Adipocyte (in vitro differentiated cells): Measurements from ENCODE around the gene MAD2L1BP.

ENCODE experiments used
- DNase-seq: peaks from one replicate; pipeline ENCODE4 v3.0.0-alpha.2; 2015; ENCODE audit warnings: low read depth
- H3K27me3 ChIP-seq: replicated peaks from 2 replicates; pipeline ENCODE4 v1.7.0; 2013; ENCODE audit warnings: mild to moderate bottlenecking, low read length, moderate library complexity; ENCODE audit not compliant: control insufficient read depth, insufficient read depth
- H3K36me3 ChIP-seq: 2 replicates; pipeline ENCODE4 v1.7.0; 2013; ENCODE audit warnings: low read length, mild to moderate bottlenecking, moderate library complexity; ENCODE audit not compliant: control insufficient read depth, insufficient read depth, severe bottlenecking
- H3K4me1 ChIP-seq: 2 replicates; pipeline ENCODE4 v1.7.0; 2013; ENCODE audit warnings: mild to moderate bottlenecking, low read length, moderate library complexity; ENCODE audit not compliant: control insufficient read depth, insufficient read depth
- H3K4me3 ChIP-seq: 2 replicates; pipeline ENCODE4 v1.7.0; 2013; ENCODE audit warnings: mild to moderate bottlenecking, low read length, moderate library complexity
- H3K9ac ChIP-seq: 2 replicates; pipeline ENCODE4 v1.7.0; 2013; ENCODE audit warnings: mild to moderate bottlenecking, low read length, moderate library complexity
- H3K9me3 ChIP-seq: 2 replicates; pipeline ENCODE4 v1.7.0; 2013; ENCODE audit warnings: mild to moderate bottlenecking, low read length, moderate library complexity; ENCODE audit not compliant: control insufficient read depth

The MAD2L1BP gene

DNA sequence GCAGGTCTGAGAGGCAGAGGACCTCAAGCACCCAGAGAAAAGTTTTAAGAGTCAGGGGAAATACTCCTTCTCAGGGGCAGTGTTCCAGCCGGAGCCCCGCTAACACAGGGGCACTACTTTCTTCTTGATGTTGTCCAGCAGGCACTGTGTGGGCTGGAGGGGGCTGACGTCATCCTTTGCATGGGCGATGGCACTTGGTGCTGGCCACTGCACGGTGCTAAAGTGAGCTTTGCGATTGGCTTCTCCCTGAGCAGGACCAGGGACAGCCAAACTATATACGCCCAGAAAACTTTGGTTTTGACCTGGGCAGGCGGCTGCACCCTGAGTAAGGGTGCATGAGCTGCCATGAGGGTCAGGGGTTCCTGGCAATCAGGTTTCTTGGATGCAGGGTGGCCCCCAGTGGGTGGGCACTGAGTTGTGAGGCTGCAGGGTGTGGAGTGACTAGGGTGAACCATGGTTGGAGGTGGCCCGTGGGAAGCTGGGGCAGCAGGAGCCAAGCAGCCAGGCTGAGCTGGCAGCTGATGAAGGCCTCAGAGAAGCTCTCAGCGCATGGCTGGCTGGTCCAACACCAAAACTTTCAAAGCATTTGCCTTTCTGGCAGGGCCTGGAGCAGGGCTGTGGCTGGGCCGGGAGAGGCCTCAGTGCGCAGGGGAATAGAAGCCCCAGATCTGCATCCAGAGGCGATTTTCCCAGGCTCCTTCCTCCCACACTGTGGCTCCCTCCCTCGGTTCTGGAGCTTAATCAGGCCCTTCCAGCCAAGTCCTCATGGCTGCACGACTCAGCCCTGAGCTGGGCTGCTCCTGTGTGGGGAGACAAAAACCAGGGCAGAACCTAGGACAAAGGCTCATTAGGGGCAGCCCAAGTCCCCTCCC, 33.6 kb downstream of the MAD2L1BP start:
- peak; percentile 7 for DNase-seq
- Histone ChIP-seq H3K4me3 (no peak overlapping the region), H3K27me3 (no peaks in the 10 kb centered on the region), H3K9ac (peak overlapping the region; percentile 56), H3K9me3 (no peaks in the 10 kb centered on the region), H3K4me1 (peaks cover 62% of the 10 kb centered on the region), H3K36me3 (peaks cover 19% of the 10 kb centered on the region)

DNA sequence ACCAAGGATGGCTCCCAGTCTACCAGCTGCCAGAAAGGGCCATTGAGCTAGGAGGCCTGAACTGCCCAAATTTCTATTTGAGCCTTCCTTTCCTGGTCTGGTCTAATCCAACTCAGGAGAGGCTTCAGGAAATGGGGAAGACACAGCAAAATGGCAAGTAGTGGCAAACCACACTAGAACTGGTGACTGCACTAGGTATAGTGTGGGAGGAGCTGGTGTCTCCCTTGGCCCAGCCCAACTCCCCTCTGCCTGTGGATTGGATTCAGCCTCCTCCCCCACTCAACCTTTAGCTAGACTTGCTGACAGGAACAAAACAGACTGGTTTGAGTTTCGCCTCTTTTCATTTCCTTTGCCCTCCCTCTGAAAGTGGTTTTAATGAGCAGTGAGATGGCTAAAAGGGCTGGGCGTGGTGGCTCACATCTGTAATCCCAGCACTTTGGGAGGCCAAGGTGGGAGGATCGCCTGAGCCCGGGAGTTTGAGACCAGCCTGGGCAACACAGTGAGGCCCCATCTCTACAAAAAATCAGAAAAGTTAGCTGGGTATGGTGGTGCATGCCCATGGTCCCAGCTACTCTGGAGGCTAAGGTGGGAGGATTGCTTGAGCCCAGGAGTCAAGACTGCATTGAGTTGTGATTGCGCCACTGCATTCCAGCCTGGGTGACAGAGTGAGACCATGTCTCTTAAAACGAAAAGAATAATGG, 34.4 kb downstream of the MAD2L1BP start:
- Histone ChIP-seq H3K4me1 (peaks cover 62% of the 10 kb centered on the region), H3K4me3 (no peak overlapping the region), H3K27me3 (no peaks in the 10 kb centered on the region), H3K9me3 (no peaks in the 10 kb centered on the region), H3K9ac (peak overlapping the region; percentile 56), H3K36me3 (peaks cover 26% of the 10 kb centered on the region)
- no peak for DNase-seq

DNA sequence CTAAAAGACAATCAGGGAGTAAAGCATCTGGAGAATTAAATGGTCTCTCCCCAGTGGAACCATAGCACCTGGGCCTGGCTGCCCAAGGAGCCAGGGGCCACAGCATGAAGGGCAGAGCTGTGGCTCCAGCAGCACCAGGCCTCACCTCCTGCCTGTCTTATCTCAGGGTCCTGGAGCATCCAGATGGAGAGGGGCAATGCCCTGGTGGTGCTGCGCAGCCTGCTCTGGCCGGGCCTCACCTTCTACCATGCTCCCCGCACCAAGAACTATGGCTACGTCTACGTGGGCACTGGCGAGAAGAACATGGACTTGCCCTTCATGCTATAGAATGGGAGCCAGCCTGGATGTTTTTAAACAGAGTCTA, 35.0 kb downstream of the MAD2L1BP start:
- no peak for DNase-seq
- H3K4me1 ChIP-seq, result peaks cover 62% of the 10 kb centered on the region
- H3K4me3 ChIP-seq, result no peak overlapping the region
- H3K9me3 ChIP-seq, result no peaks in the 10 kb centered on the region
- no peak overlapping the region for H3K9ac ChIP-seq
- H3K36me3 ChIP-seq, result peaks cover 32% of the 10 kb centered on the region
- H3K27me3 ChIP-seq, result no peaks in the 10 kb centered on the region

DNA sequence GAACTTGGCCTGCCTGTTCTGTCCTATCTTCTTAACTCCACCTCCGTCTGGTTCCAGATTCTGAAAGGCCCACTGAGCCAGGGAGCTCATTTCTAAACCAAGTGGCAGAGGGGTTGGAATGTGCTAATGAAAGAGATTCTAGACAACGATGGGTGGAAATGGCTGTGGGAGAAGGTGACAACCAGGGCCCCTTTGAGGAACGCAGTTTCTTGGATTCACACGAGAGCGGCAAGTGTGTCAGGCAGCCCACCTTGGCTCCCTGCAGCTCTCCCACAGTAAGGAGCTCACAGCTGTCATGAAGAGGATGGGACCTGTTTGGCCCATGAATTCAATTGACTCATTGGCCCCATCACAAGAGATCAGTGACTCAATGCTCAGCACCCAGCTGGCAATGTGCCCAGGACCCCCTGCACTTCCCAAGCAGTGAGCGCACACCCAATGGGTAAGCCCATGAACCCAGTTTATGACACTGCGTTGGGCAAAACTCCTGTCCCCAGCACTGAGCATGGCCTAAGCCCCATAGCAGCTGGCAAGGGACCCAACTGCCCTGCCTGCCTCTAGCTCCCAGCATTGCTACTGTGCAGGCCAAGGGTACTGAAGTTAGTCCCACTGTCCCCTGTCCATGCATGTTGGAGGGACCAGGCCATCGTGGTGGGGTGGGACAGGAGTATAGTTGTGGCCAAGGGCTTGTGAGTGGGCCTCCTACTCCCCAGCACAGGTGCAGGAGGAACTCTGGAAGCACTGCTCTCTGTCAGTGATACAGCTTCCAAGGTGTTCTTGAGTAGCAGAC, 35.6 kb downstream of the MAD2L1BP start:
- H3K36me3 ChIP-seq, result peaks cover 36% of the 10 kb centered on the region
- no peaks in the 10 kb centered on the region for H3K9me3 ChIP-seq
- H3K27me3 ChIP-seq, result no peaks in the 10 kb centered on the region
- no peak for DNase-seq
- no peak overlapping the region for H3K4me3 ChIP-seq
- no peak overlapping the region for H3K9ac ChIP-seq
- H3K4me1 ChIP-seq, result peaks cover 62% of the 10 kb centered on the region

DNA sequence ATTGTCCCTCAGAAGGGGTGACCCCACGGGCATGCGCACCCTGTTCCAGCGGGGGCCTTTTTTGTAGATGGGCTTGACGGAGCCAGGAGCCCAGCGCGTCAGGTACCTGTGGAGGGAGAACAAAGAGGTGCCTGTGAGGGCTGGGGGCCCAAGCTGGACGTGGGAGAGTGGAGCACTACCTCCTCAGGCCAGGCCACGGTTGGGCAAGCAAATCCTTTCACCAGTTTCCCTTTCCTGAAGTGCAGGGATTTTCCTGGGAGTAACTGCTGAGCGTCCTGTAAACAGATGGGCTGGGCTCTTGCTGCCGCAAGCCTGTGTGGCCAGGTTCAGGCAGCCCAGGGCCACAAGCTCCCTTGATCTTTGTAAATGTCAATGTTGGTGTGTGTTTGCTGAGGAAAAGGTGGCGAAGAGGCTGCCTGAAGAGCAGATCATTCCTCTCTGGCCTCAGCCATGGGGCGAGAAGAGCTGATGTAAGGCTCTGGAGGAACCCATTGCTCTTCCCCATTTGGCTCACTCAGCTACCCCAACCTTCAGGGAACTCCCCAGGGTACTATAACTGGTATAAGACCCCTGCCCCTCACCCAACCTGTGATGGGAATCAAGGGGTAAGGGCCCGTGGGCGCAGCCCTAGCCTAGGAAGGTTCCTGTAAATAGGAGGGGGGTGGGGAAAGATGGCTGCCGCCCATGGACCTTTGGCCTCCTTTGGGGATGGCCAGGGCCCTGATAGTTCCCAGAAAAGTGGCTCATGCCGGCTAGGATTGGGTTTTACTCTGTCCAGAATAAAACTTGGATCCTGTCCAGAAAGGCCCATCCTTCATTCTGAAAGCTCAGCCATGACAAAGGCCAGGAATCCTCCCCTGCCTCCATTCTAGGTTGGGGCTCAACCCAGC, 36.4 kb downstream of the MAD2L1BP start:
- no peaks in the 10 kb centered on the region for H3K9me3 ChIP-seq
- H3K36me3 ChIP-seq, result peaks cover 45% of the 10 kb centered on the region
- no peak overlapping the region for H3K4me3 ChIP-seq
- no peaks in the 10 kb centered on the region for H3K27me3 ChIP-seq
- peaks cover 62% of the 10 kb centered on the region for H3K4me1 ChIP-seq
- H3K9ac ChIP-seq, result peak overlapping the region; percentile 68
- DNase-seq, result no peak

DNA sequence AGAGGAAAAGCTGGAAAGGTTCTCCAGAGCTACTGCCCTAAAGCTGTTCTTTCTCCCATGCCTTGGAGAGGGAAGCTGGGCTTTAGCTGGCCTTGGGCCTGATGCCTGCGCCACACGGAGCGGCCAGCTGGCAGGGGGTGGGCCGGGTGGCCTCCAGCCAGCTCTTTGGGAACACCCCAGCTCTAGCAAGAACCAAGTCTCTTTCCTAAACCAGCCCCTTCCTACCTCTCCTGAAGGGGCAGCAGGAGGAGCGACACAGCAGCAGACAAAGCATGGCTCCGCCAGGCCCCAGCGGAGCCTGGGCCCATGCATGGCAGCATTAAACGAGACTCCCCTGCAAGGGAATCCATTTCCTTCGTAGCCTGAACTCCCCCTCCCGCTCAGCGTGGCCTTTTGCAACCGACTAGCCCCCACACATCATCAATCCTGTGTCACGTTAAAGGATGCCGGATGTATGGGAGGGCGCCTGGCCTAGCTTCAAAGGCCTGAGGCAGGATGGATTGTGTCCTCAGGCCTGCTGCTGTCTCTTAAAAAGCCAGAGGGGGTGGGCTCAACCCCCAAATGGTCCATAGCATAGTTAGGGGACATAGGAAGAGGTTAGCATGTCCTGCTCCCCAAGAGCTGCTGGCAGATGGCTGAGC, 37.9 kb downstream of the MAD2L1BP start:
- Histone ChIP-seq H3K9ac (no peak overlapping the region), H3K4me1 (peaks cover 49% of the 10 kb centered on the region), H3K36me3 (peaks cover 60% of the 10 kb centered on the region), H3K9me3 (no peaks in the 10 kb centered on the region), H3K27me3 (no peaks in the 10 kb centered on the region), H3K4me3 (no peak overlapping the region)
- DNase-seq, result no peak

DNA sequence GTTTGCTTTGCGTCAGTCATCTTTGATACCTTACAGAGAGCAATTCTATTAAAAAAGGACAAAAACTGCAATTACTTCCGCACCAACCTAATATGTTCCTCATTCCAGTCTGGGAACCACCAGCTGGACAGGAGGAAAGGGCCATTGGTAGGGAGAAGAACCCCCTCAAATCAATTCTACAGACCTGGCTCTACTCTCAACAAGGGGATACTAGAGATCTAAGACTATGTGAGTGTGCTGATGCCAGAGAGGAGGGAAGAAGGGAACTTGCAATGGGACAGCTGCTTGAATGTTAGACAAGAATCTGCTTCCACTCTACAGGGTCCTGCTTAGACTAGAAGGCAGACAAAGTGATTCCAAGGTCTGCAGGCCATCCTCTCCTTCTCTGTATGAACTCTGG, 38.7 kb downstream of the MAD2L1BP start:
- Histone ChIP-seq H3K27me3 (no peaks in the 10 kb centered on the region), H3K36me3 (peaks cover 63% of the 10 kb centered on the region)
- no peak for DNase-seq

DNA sequence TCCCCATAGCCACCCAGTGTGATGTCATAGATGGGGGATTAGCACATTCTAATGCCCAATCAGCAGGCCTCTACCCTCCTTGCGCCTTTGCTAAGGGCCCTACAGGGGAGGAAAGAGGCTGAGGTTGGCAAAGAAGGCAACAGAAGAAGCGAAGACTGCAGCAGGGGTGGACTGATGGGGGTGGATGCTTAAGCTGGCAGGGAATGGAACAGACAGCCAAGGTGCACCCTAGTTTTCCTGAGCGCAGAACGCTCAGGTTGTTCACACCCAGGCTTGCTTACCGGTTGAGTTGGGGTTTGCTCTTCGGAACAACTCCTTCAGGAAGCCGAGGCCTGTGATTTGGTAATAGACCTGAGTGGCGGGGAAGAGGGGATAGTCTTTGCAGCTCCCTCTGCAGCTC, 39.3 kb downstream of the MAD2L1BP start:
- H3K4me1 ChIP-seq, result peaks cover 36% of the 10 kb centered on the region
- no peaks in the 10 kb centered on the region for H3K9me3 ChIP-seq
- no peak overlapping the region for H3K9ac ChIP-seq
- no peak overlapping the region for H3K4me3 ChIP-seq
- no peaks in the 10 kb centered on the region for H3K27me3 ChIP-seq
- H3K36me3 ChIP-seq, result peaks cover 68% of the 10 kb centered on the region
- no peak for DNase-seq

More for the DNA sequence above, 38.7 kb downstream of the MAD2L1BP start:
- no peak overlapping the region for H3K4me3 ChIP-seq
- H3K4me1 ChIP-seq, result peaks cover 42% of the 10 kb centered on the region
- no peak overlapping the region for H3K9ac ChIP-seq
- no peaks in the 10 kb centered on the region for H3K9me3 ChIP-seq

DNA sequence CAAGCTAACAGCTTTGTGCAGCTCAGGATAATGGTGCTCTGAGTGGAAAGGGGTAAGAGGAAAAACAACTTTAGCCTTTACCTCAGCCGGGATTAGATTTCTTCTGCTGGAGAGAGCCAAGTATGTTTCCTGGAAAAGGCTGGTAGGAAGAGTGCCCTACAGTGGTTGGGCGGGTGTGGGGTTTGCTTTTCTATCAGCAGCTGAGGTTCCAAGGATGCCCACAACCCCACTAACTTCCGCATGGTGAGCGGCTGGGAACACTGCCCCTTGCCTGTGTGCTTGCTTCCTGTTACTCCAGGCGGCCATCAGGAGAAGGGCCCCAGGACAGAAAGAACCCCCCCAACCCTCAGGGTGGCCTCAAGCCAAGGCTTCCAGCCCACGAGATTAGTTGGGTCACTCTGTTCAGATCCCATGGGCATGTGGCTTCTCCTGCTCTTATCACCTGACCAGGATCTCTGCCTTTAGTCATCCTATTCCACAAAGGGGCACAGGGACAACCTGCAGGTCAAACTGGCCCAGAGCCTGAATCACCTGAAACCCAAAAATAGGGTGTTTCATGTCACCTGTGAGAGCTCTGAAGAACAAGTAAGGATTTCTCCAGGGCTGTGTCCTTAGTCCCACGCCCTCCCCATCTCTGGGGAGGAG, 41.4 kb downstream of the MAD2L1BP start:
- H3K36me3 ChIP-seq, result peaks cover 64% of the 10 kb centered on the region
- H3K4me3 ChIP-seq, result no peak overlapping the region
- H3K27me3 ChIP-seq, result no peaks in the 10 kb centered on the region
- DNase-seq, result no peak
- H3K9me3 ChIP-seq, result no peaks in the 10 kb centered on the region
- H3K4me1 ChIP-seq, result peaks cover 14% of the 10 kb centered on the region
- no peak overlapping the region for H3K9ac ChIP-seq

DNA sequence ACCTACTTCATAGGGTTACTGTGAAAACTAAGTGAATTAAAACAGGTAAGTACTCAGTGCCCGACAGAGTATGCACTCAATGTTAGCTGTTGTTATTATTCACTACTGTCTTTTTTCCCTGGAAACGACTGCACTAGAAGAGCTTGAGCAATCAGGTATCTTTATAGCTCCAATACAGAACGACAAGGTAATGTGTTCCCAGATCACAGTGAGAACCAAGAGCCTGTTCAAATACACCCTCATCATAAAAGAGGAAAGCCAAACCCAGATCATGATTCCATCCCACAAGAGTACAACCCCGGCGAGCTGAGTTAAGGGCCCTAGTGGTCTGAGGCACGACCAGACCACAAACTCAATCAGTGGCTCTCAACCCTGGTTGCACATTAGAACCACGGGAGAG, 42.1 kb downstream of the MAD2L1BP start:
- no peak for DNase-seq
- no peaks in the 10 kb centered on the region for H3K9me3 ChIP-seq
- H3K4me1 ChIP-seq, result peaks cover 7% of the 10 kb centered on the region
- H3K4me3 ChIP-seq, result no peak overlapping the region
- no peak overlapping the region for H3K9ac ChIP-seq
- H3K27me3 ChIP-seq, result no peaks in the 10 kb centered on the region
- peaks cover 64% of the 10 kb centered on the region for H3K36me3 ChIP-seq
